Thyroid gland (tissue), 4 donors: Measurements from ENCODE around the gene SLC8A2.

ENCODE experiments used
- CTCF ChIP-seq, 6 experiments: fragments of 200-600 bp in 3 of 6; fragments of 450-650 bp in 3 of 6; sonication (generic) in 3 of 6; IDR thresholded peaks; one replicate each; pipeline ENCODE4 v1.5.1; 2016 to 2019; ENCODE audit warnings: antibody characterized with exemption in 6 of 6, mild to moderate bottlenecking in 2 of 6, inconsistent platforms in 1 of 6, moderate library complexity in 1 of 6
- POLR2A ChIP-seq, 2 donors: fragments of 450-650 bp; IDR thresholded peaks; one replicate each; pipeline ENCODE4 v1.6.1; 2017; ENCODE audit warnings: antibody characterized with exemption in 2 of 2, mild to moderate bottlenecking in 2 of 2, moderate library complexity in 1 of 2

- TF ChIP-seq CTCF (IDR thresholded peaks at IDR 0.05), result no peak
- no peak for TF ChIP-seq POLR2A (IDR thresholded peaks at IDR 0.05)
Observed at GRCh38 chr19:47429140-47429793, 42.4 kb downstream of the SLC8A2 start.
